ENCODE results near the gene CTNNBIP1. TPM values are rescaled to one million over a fixed set of nuclear protein-coding genes. Genes with fewer than 3 reads are reported as not detected.

The CTNNBIP1 gene
- total RNA-seq, 1 experiment from 2014 or later: 44.4 TPM

DNA sequence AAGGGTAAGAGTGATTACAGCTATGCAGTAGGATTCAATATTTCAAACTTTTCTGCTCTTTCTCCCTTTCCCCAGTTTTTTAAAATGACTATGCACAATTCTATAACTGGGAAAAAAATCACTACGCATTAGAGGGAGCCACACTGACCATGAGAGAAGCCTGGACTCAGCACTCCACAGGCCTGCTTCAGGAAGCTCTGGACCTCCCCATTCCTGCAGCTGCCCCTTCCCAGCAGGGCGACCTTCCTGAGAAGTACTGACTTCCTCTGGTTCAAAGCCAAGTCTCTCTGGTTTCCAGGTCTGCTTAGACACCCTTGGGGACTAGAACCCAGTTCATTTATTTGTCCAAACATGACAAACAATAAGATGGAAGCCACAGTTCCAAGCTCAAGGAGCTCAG, 44.3 kb downstream of the CTNNBIP1 start:
- Histone ChIP-seq H3K23ac (ENCODE audit: insufficient read length, low read depth, low read length) (no peak overlapping the region), H4K20me1 (ENCODE audit: control insufficient read depth, insufficient read depth, insufficient read length) (no peaks in the 10 kb centered on the region), H3K18ac (ENCODE audit: insufficient read length, low read depth, low read length) (no peak overlapping the region), H2BK120ac (ENCODE audit: low read depth, low read length, poor library complexity, severe bottlenecking) (no peak overlapping the region), H2AFZ (ENCODE audit: low read length) (no peak overlapping the region), H4K5ac (ENCODE audit: insufficient read length, low read depth, low read length) (no peak overlapping the region), H3K79me1 (ENCODE audit: insufficient read depth, low read depth, low read length, poor library complexity, severe bottlenecking) (no peaks in the 10 kb centered on the region), H3K4ac (ENCODE audit: low read depth, low read length) (no peak overlapping the region), H2AK5ac (ENCODE audit: insufficient read length, low read length) (no peak overlapping the region), H4K91ac (ENCODE audit: insufficient read length, low read depth, low read length) (no peak overlapping the region), H3K4me1 (ENCODE audit: insufficient read depth, low read length) (no peaks in the 10 kb centered on the region), H3K14ac (ENCODE audit: insufficient read depth, low read length) (no peak overlapping the region; the same call in 1 of the 2 replicates), H3K56ac (ENCODE audit: insufficient read length, low read depth, low read length) (no peak overlapping the region), H2BK15ac (ENCODE audit: low read depth, low read length) (no peak overlapping the region), H3K9ac (ENCODE audit: extremely low read depth, insufficient read length, low read length) (no peak overlapping the region), H3K27me3 (ENCODE audit: insufficient read depth, low read length) (no peaks in the 10 kb centered on the region), H4K8ac (replicated peaks; ENCODE audit: insufficient read length, low read depth, low read length) (no peak overlapping the region), H2BK12ac (ENCODE audit: insufficient read length, low read depth, low read length) (no peak overlapping the region), H3K27ac (ENCODE audit: insufficient read length, low read depth, low read length) (no peak overlapping the region), H3K79me2 (ENCODE audit: insufficient read depth, low read length) (no peaks in the 10 kb centered on the region), H2BK20ac (ENCODE audit: low read depth, low read length, poor library complexity, severe bottlenecking) (no peak overlapping the region), H2BK5ac (ENCODE audit: insufficient read length, low read length) (no peak overlapping the region), H3K4me2 (ENCODE audit: insufficient read depth, insufficient read length, low read length) (no peak overlapping the region), H3T11ph (ENCODE audit: low read length) (no peak overlapping the region), H3K23me2 (ENCODE audit: insufficient read length, low read depth, low read length, poor library complexity, severe bottlenecking) (no peaks in the 10 kb centered on the region), H3K9me3 (ENCODE audit: control insufficient read depth, low read depth, low read length) (no peaks in the 10 kb centered on the region)
- no peaks in the 10 kb centered on the region for H3K9me3 Mint-ChIP-seq
- H3K36me3 Mint-ChIP-seq (ENCODE audit: insufficient read depth in 1 of 3, low read depth in 3 of 3): peaks cover 0 to 8% (median 0%) of the 10 kb centered on the region in 3 experiments; a peak in 3 of 7 replicates
- TF ChIP-seq, protein P1, sequence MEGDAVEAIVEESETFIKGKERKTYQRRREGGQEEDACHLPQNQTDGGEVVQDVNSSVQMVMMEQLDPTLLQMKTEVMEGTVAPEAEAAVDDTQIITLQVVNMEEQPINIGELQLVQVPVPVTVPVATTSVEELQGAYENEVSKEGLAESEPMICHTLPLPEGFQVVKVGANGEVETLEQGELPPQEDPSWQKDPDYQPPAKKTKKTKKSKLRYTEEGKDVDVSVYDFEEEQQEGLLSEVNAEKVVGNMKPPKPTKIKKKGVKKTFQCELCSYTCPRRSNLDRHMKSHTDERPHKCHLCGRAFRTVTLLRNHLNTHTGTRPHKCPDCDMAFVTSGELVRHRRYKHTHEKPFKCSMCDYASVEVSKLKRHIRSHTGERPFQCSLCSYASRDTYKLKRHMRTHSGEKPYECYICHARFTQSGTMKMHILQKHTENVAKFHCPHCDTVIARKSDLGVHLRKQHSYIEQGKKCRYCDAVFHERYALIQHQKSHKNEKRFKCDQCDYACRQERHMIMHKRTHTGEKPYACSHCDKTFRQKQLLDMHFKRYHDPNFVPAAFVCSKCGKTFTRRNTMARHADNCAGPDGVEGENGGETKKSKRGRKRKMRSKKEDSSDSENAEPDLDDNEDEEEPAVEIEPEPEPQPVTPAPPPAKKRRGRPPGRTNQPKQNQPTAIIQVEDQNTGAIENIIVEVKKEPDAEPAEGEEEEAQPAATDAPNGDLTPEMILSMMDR (conservative IDR thresholded peaks at IDR 0.05): no peak
- peak overlapping the region in 1 of 3 experiments; percentile 62; a peak in 3 of 7 replicates for H3K27ac Mint-ChIP-seq
- no peak overlapping the region for H3K4me3 Mint-ChIP-seq
- no peak for DNase-seq
- no CpG with 5 or more reads among the region's 2 CpGs for WGBS (ENCODE audit: extremely low coverage, insufficient read length, low lambda C conversion rate)
- H3K4me1 Mint-ChIP-seq: peaks cover 4 to 8% of the 10 kb centered on the region in 2 experiments; a peak in 3 of 4 replicates
- H3K27me3 Mint-ChIP-seq (ENCODE audit: low read depth): no peaks in the 10 kb centered on the region
